Adrenal gland (tissue), 12 donors: ENCODE results near the gene PACRG. TPM values are rescaled to one million over a fixed set of nuclear protein-coding genes. Genes with fewer than 3 reads are reported as not detected.
A peak's percentile ranks its signal among the peaks of the same experiment; 100 is the strongest.

Experiments
- DNase-seq, 7 donors: peaks; one replicate each; pipeline ENCODE4 v3.0.0-alpha.2; 2019 to 2020
- H3K27ac ChIP-seq, 5 donors: fragments of 200-600 bp; sonication (generic) in 4 of 5; 1 replicate in 3 of 5; 2 replicates in 2 of 5; pipeline versions ENCODE4 v1.5.1 to v1.8.0; 2016 to 2020; ENCODE audit warnings: mild to moderate bottlenecking in 1 of 5
- H3K27me3 ChIP-seq: fragments of 200-600 bp; 2 replicates; pipeline ENCODE4 v1.8.0; 2021
- H3K36me3 ChIP-seq, 2 donors: fragments of 200-600 bp; replicated peaks in 1 of 2; 1 replicate in 1 of 2; 2 replicates in 1 of 2; pipeline versions ENCODE4 v1.5.1 to v1.8.0; 2018 to 2022
- H3K4me1 ChIP-seq, 2 donors: fragments of 200-600 bp; replicated peaks in 1 of 2; 1 replicate in 1 of 2; 2 replicates in 1 of 2; pipeline versions ENCODE4 v1.5.1 to v1.8.0; 2018 to 2021
- H3K4me3 ChIP-seq, 4 donors: fragments of 200-600 bp; sonication (generic) in 3 of 4; one replicate each; pipeline ENCODE4 v1.5.1; 2016 to 2018
- H3K9me3 ChIP-seq, 3 donors: fragments of 200-600 bp; sonication (generic) in 1 of 3; replicated peaks in 1 of 3; 1 replicate in 2 of 3; 2 replicates in 1 of 3; pipeline versions ENCODE4 v1.5.1 to v1.8.0; 2016 to 2021
- POLR2A ChIP-seq, 2 donors: fragments of 450-650 bp; IDR thresholded peaks; one replicate each; pipeline ENCODE4 v1.6.1; 2017; ENCODE audit warnings: antibody characterized with exemption in 2 of 2, mild to moderate bottlenecking in 2 of 2, moderate library complexity in 1 of 2
- WGBS, 4 donors: extraction: QIAGEN DNeasy Blood & Tissue Kit in 2 of 4; methylation state at CpG; one replicate each; pipeline versions ENCODE4 v1.1.5 to v1.1.7; 2013 to 2017; 5-methylcytosine and 5-hydroxymethylcytosine counted together
- intact Hi-C, 2 donors: fragments of 100-400 bp; cut with DNase I; formaldehyde crosslinking; loops; one replicate each; pipeline versions ENCODE4 v1.14.1 to v1.15.0; 2022 to 2023
- polyA plus RNA-seq, 3 donors: library from polyadenylated mRNA; stranded (reverse); fragments of 200-250 nt in 2 of 3; fragments of 350-450 nt in 1 of 3; fragmentation: Illumina TruSeq in 1 of 3; extraction: RNeasy Lipid Tissue Mini Kit (QIAGEN cat#74804) in 1 of 3; gene quantifications; one replicate each; pipeline ENCODE4 v1.2.3, GENCODE V29; 2013 to 2014
- total RNA-seq, 9 donors: library from RNA; depleted of rRNA in 4 of 9; stranded (reverse); fragments of >200 nt in 4 of 9; fragments of 120-200 nt in 1 of 9; fragmentation: NEBNext Ultra II Directional in 1 of 9; extraction: Animal tissue kit (Norgen Biotek cat#: 25700) in 1 of 9; gene quantifications; one replicate each; pipeline versions ENCODE4 v1.1.0 to v1.2.4, GENCODE V29; 2013 to 2023
- TF ChIP-seq, protein P1 (sequence below), 6 experiments: fragments of 450-650 bp in 4 of 6; fragments of 200-600 bp in 2 of 6; sonication (generic) in 1 of 6; IDR thresholded peaks; 1 replicate in 5 of 6; 2 replicates in 1 of 6; pipeline versions ENCODE4 v1.5.1 to v1.8.0; 2016 to 2021; ENCODE audit warnings: antibody characterized with exemption in 6 of 6, mild to moderate bottlenecking in 2 of 6, moderate library complexity in 1 of 6
- donor health status: healthy with polysubstance abuse.
- donor health status: Bipolar disorder and iron deficiency.
- donor health status: DM: yes; HTN: yes; CAD: no.
- donor health status: DM: no; HTN: no; CAD: no.
- donor health status: DM: no; HTN: no; CAD: no.
- donor health status: DM: yes; HTN: yes; CAD: no.

PACRG gene
- total and polyA plus RNA-seq, 12 donors = 0.18 to 6.1 (median 1.4) TPM

DNA sequence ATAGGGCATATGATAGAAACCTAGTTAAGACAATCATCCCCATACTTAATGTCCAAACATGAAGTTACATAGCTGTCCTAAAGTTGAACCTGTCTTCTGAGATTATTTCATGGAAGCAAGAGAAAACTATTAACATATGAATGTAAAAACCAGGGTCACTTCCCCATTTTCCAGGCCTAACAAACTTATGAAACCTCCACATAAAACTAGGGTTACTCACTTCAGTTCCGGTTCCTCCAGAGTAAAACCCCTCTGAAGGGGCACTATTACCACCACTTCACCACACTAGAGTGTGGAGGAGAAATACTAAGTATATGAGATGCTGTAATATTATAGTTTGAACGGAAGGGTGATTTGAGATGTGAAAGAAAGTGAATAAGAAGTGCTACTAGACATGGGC lies 15.1 kb upstream of the PACRG start:
- Histone ChIP-seq H3K9me3 (no peaks in the 10 kb centered on the region), H3K36me3 (no peaks in the 10 kb centered on the region), H3K4me1 (no peaks in the 10 kb centered on the region), H3K4me3 (no peak overlapping the region), H3K27ac (no peak overlapping the region), H3K27me3 (no peaks in the 10 kb centered on the region)
- DNase-seq = no peak
- intact Hi-C loops = no loop called here
- 88 to 91% (median 90%) methylated on average over 2 of the region's 2 CpGs for WGBS, 4 donors
- no peak for TF ChIP-seq POLR2A (IDR thresholded peaks at IDR 0.05)

DNA sequence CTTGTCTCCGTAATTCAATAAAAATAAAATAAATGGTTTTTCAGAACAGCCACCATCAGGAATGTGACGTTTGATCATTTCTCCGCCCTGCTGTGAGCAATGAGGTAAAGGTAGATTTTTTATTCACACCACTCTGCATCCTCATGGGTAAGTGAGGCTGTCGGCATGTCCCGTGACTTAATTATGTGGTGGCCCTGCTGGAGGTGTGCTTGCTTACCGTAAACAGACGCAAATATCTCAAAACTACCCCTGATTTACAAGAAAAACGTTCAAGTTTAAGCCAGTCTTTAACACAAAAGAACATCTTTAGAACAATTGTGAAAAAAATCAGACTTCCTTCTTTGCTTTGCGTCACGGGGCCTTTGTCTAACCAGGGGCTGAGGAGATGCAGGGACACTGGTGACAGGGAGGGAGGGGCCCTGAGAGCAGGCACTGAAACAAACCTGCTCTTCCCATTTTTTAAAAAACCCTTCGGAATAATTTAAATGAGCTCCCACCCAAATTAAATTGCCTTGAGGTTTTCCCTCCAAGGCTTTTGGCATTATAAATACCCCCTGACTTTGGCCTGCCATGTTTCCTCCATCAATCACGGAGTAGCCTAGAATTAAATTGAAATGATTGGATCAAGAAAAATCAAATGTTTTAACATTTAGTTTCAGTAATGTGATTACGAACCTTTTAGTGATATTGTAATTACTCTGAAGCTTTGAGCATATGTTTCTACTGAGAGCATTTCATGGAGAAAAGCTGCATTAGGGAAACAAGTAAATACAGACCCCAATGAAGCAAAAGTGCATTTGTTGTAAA lies 13.6 kb upstream of the PACRG start:
- Histone ChIP-seq H3K9me3 (no peaks in the 10 kb centered on the region), H3K4me3 (no peak overlapping the region), H3K4me1 (no peaks in the 10 kb centered on the region), H3K36me3 (no peaks in the 10 kb centered on the region), H3K27me3 (no peaks in the 10 kb centered on the region), H3K27ac (no peak overlapping the region)
- TF ChIP-seq POLR2A (IDR thresholded peaks at IDR 0.05) = no peak
- 79 to 90% (median 83%) methylated on average over 13 of the region's 13 CpGs for WGBS, 4 donors
- intact Hi-C loops = no loop called here
- DNase-seq = peak in 2 of 7 donors; percentile 30 to 72

DNA sequence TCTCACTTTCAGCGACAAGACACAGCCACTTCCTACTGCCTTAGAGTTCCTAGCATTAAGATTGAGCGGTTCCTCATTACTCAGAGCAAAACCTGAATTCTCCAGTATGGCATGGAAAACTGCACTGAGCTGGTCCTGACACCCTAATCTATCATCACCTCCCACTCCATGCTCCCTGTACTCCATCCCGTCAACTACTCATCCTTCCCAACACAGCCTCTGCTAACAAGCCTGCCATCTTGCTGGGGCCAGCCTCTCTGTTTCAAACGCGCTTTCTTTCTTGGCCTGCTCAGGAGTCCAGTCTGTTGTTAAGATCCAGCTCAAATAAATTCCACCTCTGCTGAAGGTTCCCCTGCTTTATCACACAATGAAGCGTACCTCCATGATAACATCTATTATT lies 12.2 kb upstream of the PACRG start:
- WGBS, 4 donors = 91 to 98% (median 94%) methylated on average over 6 of the region's 6 CpGs
- H3K4me1 ChIP-seq = no peaks in the 10 kb centered on the region
- no peaks in the 10 kb centered on the region for H3K9me3 ChIP-seq
- no peak for DNase-seq
- H3K4me3 ChIP-seq = no peak overlapping the region
- H3K27me3 ChIP-seq = no peaks in the 10 kb centered on the region
- no peak overlapping the region for H3K27ac ChIP-seq
- no peaks in the 10 kb centered on the region for H3K36me3 ChIP-seq
- TF ChIP-seq, protein P1, sequence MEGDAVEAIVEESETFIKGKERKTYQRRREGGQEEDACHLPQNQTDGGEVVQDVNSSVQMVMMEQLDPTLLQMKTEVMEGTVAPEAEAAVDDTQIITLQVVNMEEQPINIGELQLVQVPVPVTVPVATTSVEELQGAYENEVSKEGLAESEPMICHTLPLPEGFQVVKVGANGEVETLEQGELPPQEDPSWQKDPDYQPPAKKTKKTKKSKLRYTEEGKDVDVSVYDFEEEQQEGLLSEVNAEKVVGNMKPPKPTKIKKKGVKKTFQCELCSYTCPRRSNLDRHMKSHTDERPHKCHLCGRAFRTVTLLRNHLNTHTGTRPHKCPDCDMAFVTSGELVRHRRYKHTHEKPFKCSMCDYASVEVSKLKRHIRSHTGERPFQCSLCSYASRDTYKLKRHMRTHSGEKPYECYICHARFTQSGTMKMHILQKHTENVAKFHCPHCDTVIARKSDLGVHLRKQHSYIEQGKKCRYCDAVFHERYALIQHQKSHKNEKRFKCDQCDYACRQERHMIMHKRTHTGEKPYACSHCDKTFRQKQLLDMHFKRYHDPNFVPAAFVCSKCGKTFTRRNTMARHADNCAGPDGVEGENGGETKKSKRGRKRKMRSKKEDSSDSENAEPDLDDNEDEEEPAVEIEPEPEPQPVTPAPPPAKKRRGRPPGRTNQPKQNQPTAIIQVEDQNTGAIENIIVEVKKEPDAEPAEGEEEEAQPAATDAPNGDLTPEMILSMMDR (IDR thresholded peaks at IDR 0.05) = no peak
- TF ChIP-seq POLR2A (IDR thresholded peaks at IDR 0.05) = no peak
- intact Hi-C loops = no loop called here

DNA sequence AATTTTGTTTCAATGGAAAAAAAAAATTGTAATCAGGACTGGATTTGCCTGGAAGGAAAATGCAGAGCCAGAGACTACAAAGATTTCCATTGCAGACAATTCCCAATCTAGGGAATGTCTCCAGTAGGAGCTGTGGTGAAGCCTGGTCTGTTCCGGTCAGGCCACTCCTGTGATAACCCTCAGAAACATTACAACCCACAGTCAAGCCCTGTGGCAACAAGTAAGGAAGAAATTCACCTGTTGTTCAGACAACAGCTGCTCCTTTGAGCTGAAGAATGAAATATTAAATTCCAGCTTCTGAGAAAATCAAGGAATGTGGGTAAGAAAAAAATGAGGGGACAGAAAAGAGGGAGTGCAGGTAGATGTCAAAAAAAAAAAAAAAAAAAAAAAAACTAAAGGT lies 8.2 kb upstream of the PACRG start:
- H3K4me1 ChIP-seq = peaks cover 0 to 6% of the 10 kb centered on the region in 2 donors
- no peaks in the 10 kb centered on the region for H3K36me3 ChIP-seq
- 92 to 100% (median 97%) methylated on average over 1 of the region's 1 CpG for WGBS, 4 donors
- H3K27me3 ChIP-seq = no peaks in the 10 kb centered on the region
- no peak for DNase-seq
- no peaks in the 10 kb centered on the region for H3K9me3 ChIP-seq
- no peak overlapping the region for H3K4me3 ChIP-seq
- no peak overlapping the region for H3K27ac ChIP-seq
- intact Hi-C loops = no loop called here
- TF ChIP-seq, protein P1 (IDR thresholded peaks at IDR 0.05) = no peak
- no peak for TF ChIP-seq POLR2A (IDR thresholded peaks at IDR 0.05)

DNA sequence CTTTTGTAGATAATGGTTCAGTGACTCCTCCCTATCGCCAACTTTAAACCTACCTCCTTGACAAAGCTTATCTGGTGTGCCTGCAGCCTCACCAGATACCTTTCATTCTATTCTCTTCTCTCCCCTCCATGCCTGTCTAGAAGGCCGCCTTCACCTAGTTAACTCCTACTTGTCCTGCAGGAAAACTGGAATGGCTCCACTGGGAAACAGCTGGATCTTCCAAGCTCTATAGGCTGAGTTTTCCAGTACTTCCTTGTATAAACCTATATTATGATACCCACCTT lies 6.4 kb upstream of the PACRG start:
- Histone ChIP-seq H3K4me3 (no peak overlapping the region), H3K27ac (no peak overlapping the region), H3K4me1 (peaks cover 0 to 9% of the 10 kb centered on the region in 2 donors), H3K27me3 (no peaks in the 10 kb centered on the region), H3K9me3 (no peaks in the 10 kb centered on the region), H3K36me3 (no peaks in the 10 kb centered on the region)
- 92 to 97% (median 95%) methylated on average over 2 of the region's 2 CpGs for WGBS, 4 donors
- DNase-seq = no peak
- TF ChIP-seq POLR2A (IDR thresholded peaks at IDR 0.05) = no peak
- TF ChIP-seq, protein P1 (IDR thresholded peaks at IDR 0.05) = no peak
- intact Hi-C loops = no loop called here
